GM12865 (cell line): Measurements from ENCODE around the gene STMP1.

ENCODE experiments used
- DNase-seq: peaks from one replicate; pipeline ENCODE4 v3.0.0; 2010; ENCODE audit warnings: low read depth
- H3K4me3 ChIP-seq: 2 replicates; pipeline ENCODE4 v1.5.1; 2011; ENCODE audit warnings: mild to moderate bottlenecking, low read depth, low read length, control low read depth
- TF ChIP-seq, protein P1 (sequence below): IDR thresholded peaks from 2 replicates; pipeline ENCODE4 v1.5.1; 2011; ENCODE audit warnings: low read length, control low read depth, low read depth, inconsistent platforms; ENCODE audit not compliant: insufficient read depth; ENCODE audit errors: missing control alignments

Gene STMP1

GRCh38 chr7:135672560-135673359 is 10.4 kb downstream of the STMP1 start:
- peak; percentile 60 for DNase-seq
- TF ChIP-seq, protein P1, sequence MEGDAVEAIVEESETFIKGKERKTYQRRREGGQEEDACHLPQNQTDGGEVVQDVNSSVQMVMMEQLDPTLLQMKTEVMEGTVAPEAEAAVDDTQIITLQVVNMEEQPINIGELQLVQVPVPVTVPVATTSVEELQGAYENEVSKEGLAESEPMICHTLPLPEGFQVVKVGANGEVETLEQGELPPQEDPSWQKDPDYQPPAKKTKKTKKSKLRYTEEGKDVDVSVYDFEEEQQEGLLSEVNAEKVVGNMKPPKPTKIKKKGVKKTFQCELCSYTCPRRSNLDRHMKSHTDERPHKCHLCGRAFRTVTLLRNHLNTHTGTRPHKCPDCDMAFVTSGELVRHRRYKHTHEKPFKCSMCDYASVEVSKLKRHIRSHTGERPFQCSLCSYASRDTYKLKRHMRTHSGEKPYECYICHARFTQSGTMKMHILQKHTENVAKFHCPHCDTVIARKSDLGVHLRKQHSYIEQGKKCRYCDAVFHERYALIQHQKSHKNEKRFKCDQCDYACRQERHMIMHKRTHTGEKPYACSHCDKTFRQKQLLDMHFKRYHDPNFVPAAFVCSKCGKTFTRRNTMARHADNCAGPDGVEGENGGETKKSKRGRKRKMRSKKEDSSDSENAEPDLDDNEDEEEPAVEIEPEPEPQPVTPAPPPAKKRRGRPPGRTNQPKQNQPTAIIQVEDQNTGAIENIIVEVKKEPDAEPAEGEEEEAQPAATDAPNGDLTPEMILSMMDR = peak; percentile 73
- H3K4me3 ChIP-seq = no peak overlapping the region

GRCh38 chr7:135673360-135673706 is 11.0 kb downstream of the STMP1 start:
- no peak overlapping the region for H3K4me3 ChIP-seq
- DNase-seq = no peak
- TF ChIP-seq, protein P1 = no peak

- TF ChIP-seq, protein P1 = no peak
- DNase-seq = no peak
Measured at GRCh38 chr7:135678612-135679575, 16.6 kb downstream of the STMP1 start.

DNA sequence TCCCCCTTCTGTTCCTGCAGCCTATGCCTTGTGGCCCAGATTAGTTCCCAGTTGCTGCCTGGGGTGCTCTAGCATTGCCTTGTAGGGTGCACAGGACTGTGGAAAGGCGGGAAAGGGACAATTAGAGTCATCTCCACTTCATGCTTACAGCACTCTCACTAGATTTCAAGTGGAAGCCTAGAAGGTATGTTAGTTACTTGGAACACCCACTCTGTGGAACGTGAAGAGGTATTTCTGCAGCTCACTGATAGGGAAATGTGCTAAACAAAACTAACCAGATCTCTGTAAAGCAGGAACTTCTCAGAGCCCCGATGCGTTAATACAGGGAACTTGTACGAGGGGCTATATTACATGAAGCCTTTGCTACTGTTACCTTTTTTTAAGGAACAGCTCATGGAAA is 19.4 kb downstream of the STMP1 start:
- H3K4me3 ChIP-seq = no peak overlapping the region
- TF ChIP-seq, protein P1 = no peak

More at GRCh38 chr7:135678612-135679575, 16.6 kb downstream of the STMP1 start:
- H3K4me3 ChIP-seq = no peak overlapping the region

DNA sequence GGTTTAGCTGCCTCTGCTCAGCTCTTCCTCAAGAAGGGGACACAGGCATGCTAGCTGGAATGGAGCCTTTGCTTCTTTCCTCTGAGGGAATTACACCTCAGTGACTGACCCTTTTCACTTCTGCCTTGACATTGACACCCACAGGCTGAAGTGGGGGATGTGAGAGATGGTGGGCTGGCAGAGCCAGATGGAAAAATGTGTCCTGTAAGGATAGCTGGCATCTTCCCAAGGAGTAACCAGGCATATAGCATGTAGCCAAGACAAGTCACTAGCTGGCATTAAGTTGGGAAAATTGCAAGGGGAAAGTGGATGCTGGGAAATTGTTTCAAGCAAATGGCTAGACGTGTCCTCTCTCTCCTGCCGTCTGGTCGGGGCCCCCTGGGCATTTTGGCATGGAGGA is 19.9 kb downstream of the STMP1 start:
- DNase-seq = no peak
- no peak overlapping the region for H3K4me3 ChIP-seq
- TF ChIP-seq, protein P1 = no peak

More for the DNA sequence above, 19.4 kb downstream of the STMP1 start:
- no peak for DNase-seq

GRCh38 chr7:135683609-135684008 is 21.3 kb downstream of the STMP1 start:
- TF ChIP-seq, protein P1 = no peak
- no peak for DNase-seq
- no peak overlapping the region for H3K4me3 ChIP-seq
